Measurements from ENCODE around the gene STOML2. TPM values are rescaled to one million over a fixed set of nuclear protein-coding genes. Genes with fewer than 3 reads are reported as not detected.

The STOML2 gene
- total and polyA plus RNA-seq, 2 experiments from 2014 or later, result 114 to 210 TPM

GRCh38 chr9:35114113-35114839 lies 11.3 kb upstream of the STOML2 start:
- H3K9me3 Mint-ChIP-seq, result no peaks in the 10 kb centered on the region
- peak overlapping the region; percentile 94 for H3K4me2 ChIP-seq
- TF ChIP-seq NANOG (IDR thresholded peaks at IDR 0.05; ENCODE audit: borderline replicate concordance) (no peak), REST (IDR thresholded peaks at IDR 0.05; ENCODE audit: unreplicated experiment) (no peak), JUNB (IDR thresholded peaks at IDR 0.05; ENCODE audit: unreplicated experiment) (no peak), POLR2AphosphoS5 (IDR thresholded peaks at IDR 0.05; ENCODE audit: low read depth) (no peak), EZH2 (IDR thresholded peaks at IDR 0.05; ENCODE audit: low read depth, unreplicated experiment) (no peak), CREB1 (CRISPR knock-in tag; IDR thresholded peaks at IDR 0.05; ENCODE audit: low read depth) (no peak), ZNF331 (CRISPR knock-in tag; IDR thresholded peaks at IDR 0.05; ENCODE audit: low read depth) (no peak), EZH2phosphoT487 (IDR thresholded peaks at IDR 0.05; ENCODE audit: unreplicated experiment) (no peak), ETS1 (IDR thresholded peaks at IDR 0.05) (no peak)
- TF ChIP-seq, protein P1, sequence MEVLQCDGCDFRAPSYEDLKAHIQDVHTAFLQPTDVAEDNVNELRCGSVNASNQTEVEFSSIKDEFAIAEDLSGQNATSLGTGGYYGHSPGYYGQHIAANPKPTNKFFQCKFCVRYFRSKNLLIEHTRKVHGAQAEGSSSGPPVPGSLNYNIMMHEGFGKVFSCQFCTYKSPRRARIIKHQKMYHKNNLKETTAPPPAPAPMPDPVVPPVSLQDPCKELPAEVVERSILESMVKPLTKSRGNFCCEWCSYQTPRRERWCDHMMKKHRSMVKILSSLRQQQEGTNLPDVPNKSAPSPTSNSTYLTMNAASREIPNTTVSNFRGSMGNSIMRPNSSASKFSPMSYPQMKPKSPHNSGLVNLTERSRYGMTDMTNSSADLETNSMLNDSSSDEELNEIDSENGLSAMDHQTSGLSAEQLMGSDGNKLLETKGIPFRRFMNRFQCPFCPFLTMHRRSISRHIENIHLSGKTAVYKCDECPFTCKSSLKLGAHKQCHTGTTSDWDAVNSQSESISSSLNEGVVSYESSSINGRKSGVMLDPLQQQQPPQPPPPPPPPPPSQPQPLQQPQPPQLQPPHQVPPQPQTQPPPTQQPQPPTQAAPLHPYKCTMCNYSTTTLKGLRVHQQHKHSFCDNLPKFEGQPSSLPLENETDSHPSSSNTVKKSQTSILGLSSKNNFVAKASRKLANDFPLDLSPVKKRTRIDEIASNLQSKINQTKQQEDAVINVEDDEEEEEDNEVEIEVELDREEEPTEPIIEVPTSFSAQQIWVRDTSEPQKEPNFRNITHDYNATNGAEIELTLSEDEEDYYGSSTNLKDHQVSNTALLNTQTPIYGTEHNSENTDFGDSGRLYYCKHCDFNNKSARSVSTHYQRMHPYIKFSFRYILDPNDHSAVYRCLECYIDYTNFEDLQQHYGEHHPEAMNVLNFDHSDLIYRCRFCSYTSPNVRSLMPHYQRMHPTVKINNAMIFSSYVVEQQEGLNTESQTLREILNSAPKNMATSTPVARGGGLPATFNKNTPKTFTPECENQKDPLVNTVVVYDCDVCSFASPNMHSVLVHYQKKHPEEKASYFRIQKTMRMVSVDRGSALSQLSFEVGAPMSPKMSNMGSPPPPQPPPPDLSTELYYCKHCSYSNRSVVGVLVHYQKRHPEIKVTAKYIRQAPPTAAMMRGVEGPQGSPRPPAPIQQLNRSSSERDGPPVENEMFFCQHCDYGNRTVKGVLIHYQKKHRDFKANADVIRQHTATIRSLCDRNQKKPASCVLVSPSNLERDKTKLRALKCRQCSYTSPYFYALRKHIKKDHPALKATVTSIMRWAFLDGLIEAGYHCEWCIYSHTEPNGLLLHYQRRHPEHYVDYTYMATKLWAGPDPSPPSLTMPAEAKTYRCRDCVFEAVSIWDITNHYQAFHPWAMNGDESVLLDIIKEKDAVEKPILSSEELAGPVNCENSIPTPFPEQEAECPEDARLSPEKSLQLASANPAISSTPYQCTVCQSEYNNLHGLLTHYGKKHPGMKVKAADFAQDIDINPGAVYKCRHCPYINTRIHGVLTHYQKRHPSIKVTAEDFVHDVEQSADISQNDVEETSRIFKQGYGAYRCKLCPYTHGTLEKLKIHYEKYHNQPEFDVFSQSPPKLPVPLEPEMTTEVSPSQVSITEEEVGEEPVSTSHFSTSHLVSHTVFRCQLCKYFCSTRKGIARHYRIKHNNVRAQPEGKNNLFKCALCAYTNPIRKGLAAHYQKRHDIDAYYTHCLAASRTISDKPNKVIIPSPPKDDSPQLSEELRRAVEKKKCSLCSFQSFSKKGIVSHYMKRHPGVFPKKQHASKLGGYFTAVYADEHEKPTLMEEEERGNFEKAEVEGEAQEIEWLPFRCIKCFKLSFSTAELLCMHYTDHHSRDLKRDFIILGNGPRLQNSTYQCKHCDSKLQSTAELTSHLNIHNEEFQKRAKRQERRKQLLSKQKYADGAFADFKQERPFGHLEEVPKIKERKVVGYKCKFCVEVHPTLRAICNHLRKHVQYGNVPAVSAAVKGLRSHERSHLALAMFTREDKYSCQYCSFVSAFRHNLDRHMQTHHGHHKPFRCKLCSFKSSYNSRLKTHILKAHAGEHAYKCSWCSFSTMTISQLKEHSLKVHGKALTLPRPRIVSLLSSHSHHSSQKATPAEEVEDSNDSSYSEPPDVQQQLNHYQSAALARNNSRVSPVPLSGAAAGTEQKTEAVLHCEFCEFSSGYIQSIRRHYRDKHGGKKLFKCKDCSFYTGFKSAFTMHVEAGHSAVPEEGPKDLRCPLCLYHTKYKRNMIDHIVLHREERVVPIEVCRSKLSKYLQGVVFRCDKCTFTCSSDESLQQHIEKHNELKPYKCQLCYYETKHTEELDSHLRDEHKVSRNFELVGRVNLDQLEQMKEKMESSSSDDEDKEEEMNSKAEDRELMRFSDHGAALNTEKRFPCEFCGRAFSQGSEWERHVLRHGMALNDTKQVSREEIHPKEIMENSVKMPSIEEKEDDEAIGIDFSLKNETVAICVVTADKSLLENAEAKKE (CRISPR knock-in tag; IDR thresholded peaks at IDR 0.05), result no peak
- H3K27me3 Mint-ChIP-seq (ENCODE audit: insufficient read depth, low read depth, poor library complexity), result peaks cover 16% of the 10 kb centered on the region
- no peaks in the 10 kb centered on the region for H3K27me3 ChIP-seq (ENCODE audit: insufficient read depth)
- peak overlapping the region; percentile 91 for H3K4me3 Mint-ChIP-seq
- H3K27ac ChIP-seq (ENCODE audit: low read depth), result peak overlapping the region; percentile 95
- peaks cover 39% of the 10 kb centered on the region for H3K4me1 Mint-ChIP-seq
- H3K36me3 ChIP-seq (ENCODE audit: insufficient read depth), result no peaks in the 10 kb centered on the region
- peaks cover 16% of the 10 kb centered on the region; the same call in 1 of the 2 replicates for H3K79me2 ChIP-seq (replicated peaks; ENCODE audit: insufficient read depth)
- no peaks in the 10 kb centered on the region; the same call in 2 of the 3 replicates for H3K36me3 Mint-ChIP-seq (ENCODE audit: low read depth)
- H2AFZ ChIP-seq, result peak overlapping the region; percentile 78; the same call in 1 of the 2 replicates
- H3K4me1 ChIP-seq (ENCODE audit: insufficient read depth), result peaks cover 16% of the 10 kb centered on the region
- H4K20me1 ChIP-seq (replicated peaks; ENCODE audit: insufficient read depth), result no peaks in the 10 kb centered on the region
- peak overlapping the region; percentile 88 for H3K27ac Mint-ChIP-seq
- ATAC-seq (peak; percentile 40), DNase-seq (ENCODE audit: low spot score) (peak; percentile 98)
- H3K9me2 ChIP-seq (ENCODE audit: insufficient read depth), result no peaks in the 10 kb centered on the region
- H3F3A ChIP-seq (replicated peaks; ENCODE audit: low read depth), result 0 out of 2 replicates have a peak, but pooled peaks cover 7% of the 10 kb centered on the region
- peak overlapping the region; percentile 68 for H3K4me3 ChIP-seq
